Globus pallidus (tissue), 1 donor: Measurements from ENCODE around the gene USE1.
"Not testable (repeated sequence)": the region's sequence is repeated elsewhere in the genome, so short reads cannot be mapped to it uniquely, and the experiment has no call there.

Experiments
- DNase-seq: peaks from one replicate; pipeline ENCODE4 v3.0.0-alpha.2; 2015; ENCODE audit warnings: low spot score

USE1 gene, protein sequence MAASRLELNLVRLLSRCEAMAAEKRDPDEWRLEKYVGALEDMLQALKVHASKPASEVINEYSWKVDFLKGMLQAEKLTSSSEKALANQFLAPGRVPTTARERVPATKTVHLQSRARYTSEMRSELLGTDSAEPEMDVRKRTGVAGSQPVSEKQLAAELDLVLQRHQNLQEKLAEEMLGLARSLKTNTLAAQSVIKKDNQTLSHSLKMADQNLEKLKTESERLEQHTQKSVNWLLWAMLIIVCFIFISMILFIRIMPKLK

DNA sequence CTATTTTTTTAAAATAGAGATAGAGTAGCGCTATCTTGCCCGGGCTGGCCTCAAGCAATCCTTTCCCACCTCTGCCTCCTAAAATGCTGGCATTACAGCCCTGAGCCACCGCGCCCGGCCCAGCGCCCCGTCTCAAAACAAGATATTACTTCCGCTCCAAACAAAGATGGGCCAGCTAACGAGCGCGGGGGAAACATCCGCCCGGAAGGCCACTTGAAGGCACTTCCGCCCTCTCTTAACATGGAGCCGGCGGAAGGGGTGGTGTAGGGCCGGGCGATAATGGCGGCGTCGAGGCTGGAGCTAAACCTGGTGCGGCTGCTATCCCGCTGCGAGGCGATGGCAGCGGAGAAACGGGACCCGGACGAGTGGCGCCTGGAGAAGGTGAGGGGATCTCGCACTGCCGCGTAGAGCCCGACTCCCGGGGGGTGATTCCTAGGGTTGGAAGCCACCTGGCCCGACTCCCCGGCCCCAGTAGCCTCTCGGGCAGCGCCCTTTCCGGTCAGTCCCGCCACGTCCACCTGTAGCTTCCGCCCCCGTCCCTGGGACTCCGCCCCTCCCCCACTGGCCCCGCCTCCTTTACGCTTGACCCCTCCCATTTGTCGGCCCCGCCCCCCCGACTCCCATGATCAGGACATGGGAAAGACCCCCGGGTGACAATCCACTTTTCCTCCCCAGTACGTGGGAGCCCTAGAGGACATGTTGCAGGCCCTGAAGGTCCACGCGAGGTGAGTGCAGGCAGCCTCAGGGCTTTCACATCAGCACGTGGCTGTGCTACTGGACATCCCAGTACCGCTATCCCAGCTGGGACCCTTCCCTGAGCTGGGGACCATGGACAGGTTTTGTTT, at the start of gene USE1:
TSS of gene USE1 (plus strand) at position 231 of the 845 bp plus-strand sequence. CDS start at position 280, 49 bp downstream.
- DNase-seq: peak; percentile 90

DNA sequence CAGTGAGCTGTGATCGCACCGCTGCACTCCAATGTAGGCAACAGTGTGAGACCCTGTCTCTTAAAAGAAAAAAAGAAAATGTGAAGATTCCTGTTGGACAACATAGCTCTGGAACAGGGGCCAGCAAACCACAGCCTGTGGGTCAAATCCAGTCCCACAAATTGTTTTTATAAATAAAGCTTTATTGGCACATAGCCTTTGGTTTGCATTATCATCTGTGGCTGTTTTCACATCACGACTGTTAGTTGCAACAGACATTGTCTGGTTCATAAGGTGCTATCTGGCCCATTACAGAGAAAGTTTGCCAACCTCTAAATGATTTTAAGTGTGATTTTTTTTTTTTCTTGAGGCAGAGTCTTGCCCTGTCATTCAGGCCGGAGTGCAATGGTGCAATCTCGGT, 49.4 kb upstream of the USE1 start:
- no peak for DNase-seq

DNA sequence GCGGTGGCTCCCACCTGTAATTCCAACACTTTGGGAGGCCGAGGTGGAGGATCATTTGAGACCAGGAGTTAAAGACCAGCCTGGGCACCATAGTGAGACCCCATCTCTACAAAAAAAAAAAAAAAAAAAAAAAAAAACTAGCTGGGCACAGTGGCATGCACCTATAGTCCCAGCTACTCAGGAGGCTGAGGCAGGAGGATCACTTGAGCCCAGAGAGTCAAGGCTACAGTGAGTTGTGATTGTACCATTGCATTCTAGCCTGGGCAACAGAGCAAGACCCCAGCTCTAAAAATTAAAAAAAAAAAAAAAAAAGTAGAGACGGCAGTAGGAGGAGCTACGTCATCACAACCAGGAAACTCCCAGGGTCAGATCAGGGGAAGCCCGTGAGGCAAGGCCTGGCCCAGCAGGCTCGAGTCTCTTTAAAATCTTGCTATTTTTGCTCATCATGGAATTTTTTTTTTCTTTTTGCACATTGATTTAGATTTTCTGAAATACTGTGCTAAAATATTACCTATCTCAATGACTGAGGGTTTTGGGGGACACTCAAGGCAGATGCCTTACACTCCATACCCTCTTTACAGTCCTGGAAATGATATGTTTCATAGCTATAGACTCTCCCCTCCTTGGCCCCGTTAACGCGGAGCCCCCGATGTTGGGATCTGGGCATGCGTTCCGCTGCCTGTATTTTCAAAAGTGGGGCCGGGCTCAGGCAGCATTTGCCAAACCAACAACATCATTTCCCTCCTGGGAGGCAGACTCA, 44.4 kb upstream of the USE1 start:
- no peak for DNase-seq

DNA sequence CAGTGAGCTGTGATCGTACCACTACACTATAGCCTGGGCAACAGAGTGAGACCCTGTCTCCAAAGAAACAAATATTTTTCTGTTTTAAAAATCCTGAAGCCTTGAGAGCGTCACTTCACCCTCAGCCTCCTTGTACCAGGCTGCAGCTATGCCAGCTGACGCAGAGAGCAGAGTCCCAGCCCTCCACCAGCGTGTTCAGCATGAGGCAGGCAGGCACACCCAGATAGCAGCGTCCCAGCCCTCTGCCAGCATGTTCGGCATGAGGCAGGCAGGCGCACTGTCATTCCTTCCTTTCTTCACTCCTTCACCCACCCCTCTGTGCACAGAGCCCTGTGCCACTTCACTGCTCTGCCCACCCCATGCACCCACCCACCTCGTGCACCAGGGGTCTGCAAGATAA, 43.3 kb upstream of the USE1 start:
- no peak for DNase-seq

DNA sequence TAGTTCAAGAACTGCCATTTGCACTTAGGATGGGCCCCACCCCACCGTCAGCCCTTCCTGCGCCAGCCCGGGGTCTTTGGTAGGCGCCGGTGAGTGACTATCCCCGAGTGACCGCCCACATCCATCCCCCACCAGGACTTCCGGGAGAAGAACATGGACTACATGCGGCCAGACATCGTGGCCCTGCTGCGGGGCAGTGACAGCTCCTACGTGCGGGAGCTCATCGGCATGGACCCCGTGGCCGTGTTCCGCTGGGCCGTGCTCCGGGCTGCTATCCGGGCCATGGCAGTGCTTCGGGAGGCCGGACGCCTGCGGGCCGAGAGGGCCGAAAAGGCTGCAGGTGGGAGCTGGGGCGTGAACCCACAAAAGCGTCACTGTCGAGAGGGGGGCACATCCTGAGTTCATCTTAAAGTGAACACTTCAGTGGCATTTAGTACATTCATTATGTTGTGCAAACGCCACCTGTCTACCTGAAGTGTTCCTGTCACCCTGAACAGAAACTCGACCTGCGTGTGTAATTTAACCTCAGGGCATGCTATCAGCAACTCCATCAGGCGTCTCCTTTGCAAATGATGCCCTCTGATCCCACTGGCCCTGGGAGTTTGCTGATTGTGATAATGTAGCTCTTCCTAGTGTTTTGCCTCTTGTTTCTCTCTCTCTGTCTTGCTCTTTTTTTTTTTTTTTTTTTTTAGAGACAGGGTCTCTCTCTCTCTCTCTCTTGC, 42.4 kb upstream of the USE1 start:
- no peak for DNase-seq

DNA sequence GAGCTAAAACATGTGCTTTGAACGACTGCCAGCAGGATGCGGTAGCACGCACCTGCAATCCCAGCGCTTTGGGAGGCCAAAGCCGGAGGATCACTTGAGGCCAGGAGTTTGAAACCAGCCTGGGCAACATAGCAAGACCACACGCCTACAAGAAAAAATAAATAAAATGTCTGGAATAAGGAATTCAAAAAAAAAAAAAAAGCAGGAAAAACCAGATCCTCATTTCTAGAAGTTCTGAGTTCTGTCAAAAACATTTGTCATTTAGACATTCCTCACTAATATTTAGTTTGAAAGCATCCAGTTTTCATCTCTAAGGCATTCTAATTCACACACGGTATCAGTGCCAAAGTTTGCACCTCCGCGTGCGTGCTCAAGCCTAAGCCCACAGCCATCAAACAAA, 36.9 kb upstream of the USE1 start:
- no peak for DNase-seq

DNA sequence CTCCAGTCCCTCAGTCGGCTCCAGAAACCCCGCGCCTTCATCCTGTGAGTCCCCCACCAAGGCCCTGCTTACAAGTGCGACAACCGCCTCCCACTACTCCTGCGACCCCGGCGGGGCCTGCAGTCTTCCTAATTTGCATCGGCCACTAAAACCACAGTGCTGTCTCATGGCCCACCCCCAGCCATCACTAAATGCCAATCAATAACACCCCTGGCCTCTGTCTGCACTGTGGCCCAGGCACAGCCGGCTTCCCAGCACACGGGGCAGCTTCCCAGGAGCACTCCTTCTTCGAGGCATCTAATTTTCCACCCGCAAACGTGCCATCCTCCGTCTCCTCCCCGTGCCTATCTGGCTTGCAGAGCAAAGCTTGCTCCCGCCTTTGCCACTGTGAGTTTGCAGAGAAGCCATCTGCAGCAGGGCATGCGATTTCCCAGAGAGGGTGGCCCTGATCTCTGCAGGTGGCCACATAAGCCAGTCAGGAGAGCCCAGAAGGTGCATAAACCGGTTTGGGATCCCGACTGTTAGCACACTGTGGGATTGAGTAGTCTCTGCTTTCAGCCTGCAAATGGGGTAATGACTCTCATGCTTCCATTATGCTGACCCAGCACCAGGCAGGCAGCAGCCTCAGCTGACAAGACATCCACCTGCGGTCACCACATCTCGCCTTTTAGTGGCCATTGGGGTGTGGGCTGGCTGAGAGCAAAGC, 34.0 kb upstream of the USE1 start:
- no peak for DNase-seq

DNA sequence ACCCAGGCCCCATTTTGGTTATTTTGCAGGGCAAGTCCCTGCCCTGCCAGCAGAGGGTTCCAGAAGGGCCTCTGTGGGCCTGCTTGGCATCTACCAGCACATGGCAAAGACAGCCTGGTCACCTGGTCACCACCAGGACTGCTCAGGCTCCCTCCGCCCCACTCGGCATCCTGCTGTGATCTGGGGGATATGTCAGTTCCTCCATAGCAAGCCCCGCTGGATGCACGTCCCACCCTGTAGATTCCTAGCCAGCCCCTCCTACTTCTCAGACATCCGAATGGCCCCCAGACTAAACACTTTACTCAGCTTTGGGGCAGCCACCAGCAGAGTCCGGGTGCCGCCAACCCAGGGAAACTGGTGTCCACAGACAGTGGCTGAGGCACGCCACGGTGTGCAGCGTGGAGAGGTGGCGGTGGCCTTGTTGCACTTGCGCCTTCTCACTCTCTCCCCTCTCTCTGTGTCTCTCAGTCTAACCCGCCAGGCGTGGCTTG, 31.8 kb upstream of the USE1 start:
- DNase-seq: no peak

DNA sequence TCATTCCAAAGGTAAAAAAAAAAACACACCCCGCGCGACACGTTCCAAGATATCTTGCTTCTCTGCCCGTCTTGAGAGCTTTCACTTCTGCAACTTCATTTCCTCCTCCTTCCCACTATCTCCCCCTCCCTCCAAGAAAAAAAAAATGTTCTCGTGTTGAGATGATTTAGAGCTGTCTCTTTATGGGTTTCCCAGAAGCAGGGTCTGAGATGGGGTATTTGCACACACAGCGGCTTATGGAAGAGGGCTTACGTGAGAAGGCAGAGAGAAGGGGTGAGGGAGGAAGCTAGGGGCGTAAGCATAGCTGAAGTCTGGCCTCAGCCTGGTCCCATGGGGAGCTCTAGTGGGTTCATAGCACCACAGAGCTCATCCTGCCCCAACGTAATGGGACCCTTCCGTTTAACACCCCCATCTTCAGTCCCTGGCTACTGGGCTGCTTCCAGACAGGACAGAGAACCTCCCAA, 31.3 kb upstream of the USE1 start:
- DNase-seq: peak; percentile 18

DNA sequence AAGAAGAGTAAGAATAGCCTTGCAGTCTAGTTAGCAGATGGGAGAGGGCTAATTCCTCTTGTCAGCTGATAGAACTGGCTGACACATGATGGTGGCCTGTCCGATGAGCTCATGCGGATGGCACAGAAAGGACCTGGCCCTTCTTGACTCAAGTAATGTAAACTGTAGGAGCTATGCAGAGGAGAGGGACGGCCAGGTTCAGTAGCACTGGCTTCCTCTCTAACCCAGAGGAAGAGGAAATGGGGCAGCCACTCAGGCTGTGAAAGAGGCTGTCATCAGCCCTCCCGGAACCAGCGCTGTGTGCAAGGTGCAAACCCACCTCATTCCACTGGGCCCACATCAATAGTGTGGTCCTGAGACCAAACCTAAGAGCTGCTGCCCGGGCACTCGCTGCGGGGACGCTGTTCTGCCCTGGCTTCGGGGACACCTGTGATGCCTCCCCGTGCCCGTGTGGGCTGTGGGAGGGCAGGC, 30.8 kb upstream of the USE1 start:
- DNase-seq: no peak

DNA sequence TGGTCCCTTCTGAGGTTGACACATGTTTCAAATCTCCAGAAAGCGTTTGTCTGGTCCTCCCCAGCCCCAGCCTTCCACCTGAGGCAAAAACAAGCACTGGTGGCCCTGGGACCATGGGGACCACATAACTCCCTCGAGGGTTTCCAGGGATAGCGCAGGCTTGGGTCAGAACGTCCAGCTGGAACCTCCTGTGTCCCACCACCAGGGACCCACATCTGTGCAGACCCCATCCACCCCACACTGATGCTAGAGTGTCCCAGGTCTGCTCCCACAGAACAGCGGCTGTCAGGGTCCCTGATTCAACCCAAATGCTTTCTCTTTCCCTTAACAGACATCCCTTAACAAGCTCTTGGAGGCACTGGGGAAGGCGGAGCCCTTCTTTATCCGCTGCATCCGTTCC, 29.6 kb upstream of the USE1 start:
- DNase-seq: no peak

DNA sequence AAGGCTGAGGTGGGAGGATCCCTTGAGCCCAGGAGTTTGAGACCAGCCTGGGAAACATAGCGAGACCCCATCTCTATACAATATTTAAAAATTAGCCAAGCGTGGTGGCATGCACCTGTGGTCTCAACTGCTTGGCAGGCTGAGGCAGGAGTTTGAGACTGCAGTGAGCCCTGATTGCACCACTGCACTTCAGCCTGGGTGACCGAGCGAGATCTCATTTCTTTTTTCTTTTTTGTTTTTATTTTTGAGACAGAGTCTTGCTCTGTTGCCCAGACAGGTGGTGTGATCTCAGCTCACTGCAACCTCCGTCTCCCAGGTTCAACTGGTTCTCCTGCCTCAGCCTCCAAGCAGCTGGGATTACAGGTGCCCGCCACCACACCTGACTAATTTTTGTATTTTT, 23.4 kb upstream of the USE1 start:
- DNase-seq: not testable (repeated sequence)

DNA sequence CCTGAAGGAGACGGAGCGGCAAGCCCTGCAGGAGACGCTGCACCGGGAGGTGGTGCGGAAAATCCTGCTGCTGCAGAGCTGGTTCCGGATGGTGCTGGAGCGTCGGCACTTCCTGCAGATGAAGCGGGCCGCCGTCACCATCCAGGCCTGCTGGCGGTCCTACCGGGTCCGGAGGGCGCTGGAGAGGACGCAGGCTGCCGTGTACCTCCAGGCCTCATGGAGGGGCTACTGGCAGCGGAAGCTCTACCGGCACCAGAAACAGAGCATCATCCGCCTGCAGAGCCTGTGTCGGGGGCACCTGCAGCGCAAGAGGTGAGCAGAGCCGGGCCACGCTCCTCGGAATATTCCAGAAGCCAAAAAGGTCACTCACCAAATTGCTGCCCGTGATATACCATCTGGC, 22.4 kb upstream of the USE1 start:
- DNase-seq: no peak

DNA sequence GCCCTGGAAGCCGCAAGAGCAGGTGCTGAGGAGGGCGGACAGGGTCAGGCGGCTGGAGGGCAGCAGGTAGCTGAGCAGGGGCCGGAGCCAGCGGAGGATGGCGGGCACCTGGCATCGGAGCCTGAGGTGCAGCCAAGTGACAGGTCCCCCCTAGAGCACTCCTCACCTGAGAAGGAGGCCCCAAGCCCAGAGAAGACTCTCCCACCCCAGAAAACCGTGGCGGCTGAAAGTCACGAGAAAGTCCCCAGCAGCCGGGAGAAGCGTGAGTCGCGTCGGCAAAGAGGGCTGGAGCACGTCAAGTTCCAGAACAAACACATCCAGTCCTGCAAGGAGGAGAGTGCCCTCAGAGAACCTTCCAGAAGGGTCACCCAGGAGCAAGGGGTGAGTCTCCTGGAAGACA, 20.5 kb upstream of the USE1 start:
- no peak for DNase-seq

DNA sequence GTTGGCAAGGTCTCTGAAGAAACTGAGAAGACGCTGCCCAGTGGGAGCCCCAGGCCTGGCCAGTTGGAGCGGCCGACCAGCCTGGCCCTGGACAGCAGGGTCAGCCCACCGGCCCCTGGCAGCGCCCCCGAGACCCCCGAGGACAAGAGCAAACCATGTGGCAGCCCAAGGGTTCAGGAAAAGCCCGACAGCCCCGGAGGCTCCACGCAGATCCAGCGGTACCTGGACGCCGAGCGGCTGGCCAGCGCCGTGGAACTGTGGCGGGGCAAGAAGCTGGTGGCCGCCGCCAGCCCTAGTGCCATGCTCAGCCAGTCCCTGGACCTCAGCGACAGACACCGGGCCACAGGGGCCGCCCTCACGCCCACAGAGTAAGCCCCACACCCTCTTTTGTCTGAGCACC, 20.1 kb upstream of the USE1 start:
- DNase-seq: no peak

DNA sequence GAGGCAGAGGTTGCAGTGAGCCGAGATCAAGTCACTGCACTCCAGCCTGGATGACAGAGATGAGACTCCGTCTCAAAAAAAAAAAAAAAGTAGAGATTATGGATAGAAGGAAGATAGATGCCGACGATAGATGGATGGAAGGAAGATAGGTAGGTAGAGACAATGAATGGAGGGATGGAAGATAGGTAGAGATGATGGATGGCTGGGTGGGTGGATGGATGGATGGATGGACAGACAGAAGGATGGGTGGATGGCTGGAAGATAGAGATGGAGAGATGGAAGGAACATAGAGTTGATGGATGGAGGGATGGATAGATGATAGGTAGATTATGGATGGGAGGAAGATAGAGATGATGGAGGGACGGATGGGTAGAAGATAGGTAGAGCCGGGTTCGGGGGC, 18.5 kb upstream of the USE1 start:
- DNase-seq: no peak

DNA sequence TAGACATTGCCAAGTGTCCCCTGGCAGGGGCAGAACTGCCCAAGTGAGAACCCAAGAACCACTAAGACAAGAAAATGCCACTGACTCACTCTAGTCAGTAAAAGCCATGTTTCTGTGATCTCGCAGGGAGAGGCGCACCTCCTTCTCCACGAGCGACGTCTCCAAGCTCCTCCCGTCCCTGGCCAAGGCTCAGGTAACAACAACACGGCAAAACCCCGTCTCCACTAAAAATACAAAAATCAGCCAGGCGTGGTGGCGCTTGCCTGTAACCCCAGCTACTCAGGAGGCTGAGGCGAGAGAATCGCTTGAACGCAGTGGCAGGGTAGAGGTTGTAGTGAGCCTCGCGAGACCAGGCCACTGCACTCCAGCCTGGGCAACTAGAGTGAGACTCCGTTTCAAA, 17.5 kb upstream of the USE1 start:
- no peak for DNase-seq

DNA sequence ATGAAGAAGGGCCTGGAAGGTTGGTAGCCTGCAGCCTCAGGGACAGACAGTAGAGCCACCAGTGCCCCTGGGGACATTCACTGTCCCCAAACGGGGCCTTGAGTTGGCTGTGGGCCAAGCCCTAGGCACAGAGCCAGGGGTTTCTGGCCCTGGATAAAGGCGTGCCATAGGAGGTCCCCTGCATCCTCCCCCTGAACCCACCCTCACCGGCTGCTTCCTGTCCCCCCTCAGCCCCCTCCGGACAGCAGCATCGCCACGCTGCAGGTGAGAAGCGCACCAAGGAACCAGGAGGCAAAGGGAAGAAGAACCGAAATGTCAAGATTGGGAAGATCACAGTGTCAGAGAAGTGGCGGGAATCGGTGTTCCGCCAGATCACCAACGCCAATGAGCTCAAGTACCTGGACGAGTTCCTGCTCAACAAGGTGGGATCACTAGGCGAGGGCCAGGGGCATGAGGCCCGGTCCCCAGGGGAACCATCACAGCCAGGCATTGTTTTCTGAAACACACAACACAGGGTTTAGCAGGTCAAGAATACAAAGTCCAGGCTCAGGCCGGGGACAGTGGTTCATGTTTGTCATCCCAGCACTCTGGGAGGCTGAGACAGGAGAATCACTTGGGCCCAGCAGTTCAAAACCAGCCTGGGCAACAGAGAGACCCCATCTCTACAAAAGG, 14.6 kb upstream of the USE1 start:
- DNase-seq: no peak

DNA sequence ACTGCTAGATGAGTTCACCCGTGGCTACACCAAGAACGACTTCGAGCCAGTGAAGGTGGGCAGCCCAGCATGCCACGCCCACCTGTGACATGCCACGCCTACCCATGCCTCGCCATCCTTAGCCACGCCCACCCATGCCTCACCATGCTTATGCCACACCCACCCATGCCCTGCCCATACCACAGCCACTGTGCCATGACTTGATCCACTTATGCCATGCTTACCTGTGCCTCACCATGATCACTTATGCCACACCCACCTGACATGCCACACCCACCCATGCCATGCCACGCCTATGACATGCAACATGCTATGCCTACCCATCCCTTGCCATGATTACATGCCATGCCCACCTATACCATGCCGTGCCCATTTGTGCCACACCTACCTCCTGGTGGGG, 12.9 kb upstream of the USE1 start:
- no peak for DNase-seq

DNA sequence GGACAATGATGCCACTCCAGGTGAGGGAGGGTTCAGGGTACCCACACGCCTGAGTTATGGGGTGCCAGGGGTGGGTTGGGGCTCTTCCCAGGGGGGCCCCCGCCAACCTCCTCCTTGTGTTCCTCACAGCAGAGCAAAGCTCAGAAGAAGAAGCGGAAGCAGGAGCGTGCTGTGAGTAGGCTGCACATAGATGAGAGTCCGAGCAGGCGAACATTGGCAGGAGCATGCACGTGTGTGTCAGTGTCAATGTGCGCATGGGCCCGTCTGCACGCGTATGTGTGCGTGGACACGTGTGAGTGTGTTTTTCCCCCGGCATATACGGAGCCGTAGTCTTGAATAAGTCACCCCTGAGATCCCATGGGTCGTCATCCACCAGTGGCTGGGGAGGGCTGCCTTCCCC, 12.4 kb upstream of the USE1 start:
- no peak for DNase-seq
